Tibial artery (tissue), 4 donors: ENCODE results near the gene TRMT11.
"Not testable (repeated sequence)": the region's sequence is repeated elsewhere in the genome, so short reads cannot be mapped to it uniquely, and the experiment has no call there.

Experiments used
- DNase-seq, 2 donors: peaks; one replicate each; pipeline ENCODE4 v3.0.0-alpha.2; 2019
- H3K27ac ChIP-seq, 2 donors: fragments of 200-600 bp; sonication (generic) in 1 of 2; 1 replicate in 1 of 2; 2 replicates in 1 of 2; pipeline ENCODE4 v1.5.1; 2018 to 2019; ENCODE audit warnings: mild to moderate bottlenecking in 1 of 2
- H3K27me3 ChIP-seq, 2 donors: fragments of 200-600 bp; sonication (generic) in 1 of 2; one replicate each; pipeline versions ENCODE4 v1.5.1 to v1.6.0; 2016 to 2019
- H3K36me3 ChIP-seq, 3 donors: fragments of 200-600 bp; sonication (generic) in 2 of 3; one replicate each; pipeline ENCODE4 v1.5.1; 2016 to 2019; ENCODE audit warnings: mild to moderate bottlenecking in 2 of 3
- H3K4me1 ChIP-seq, 4 donors: fragments of 200-600 bp; sonication (generic) in 2 of 4; 1 replicate in 3 of 4; 2 replicates in 1 of 4; pipeline ENCODE4 v1.5.1; 2016 to 2019
- H3K4me3 ChIP-seq, 2 donors: fragments of 200-600 bp; sonication (generic) in 1 of 2; 1 replicate in 1 of 2; 2 replicates in 1 of 2; pipeline ENCODE4 v1.5.1; 2018 to 2019; ENCODE audit warnings: mild to moderate bottlenecking in 2 of 2
- H3K9me3 ChIP-seq, 3 donors: fragments of 200-600 bp; sonication (generic) in 1 of 3; one replicate each; pipeline ENCODE4 v1.5.1; 2016 to 2019
- CTCF ChIP-seq, 2 experiments: fragments of 200-600 bp in 1 of 2; fragments of 450-650 bp in 1 of 2; IDR thresholded peaks; one replicate each; pipeline ENCODE4 v1.5.1; 2017 to 2019; ENCODE audit warnings: antibody characterized with exemption in 2 of 2, mild to moderate bottlenecking in 1 of 2, moderate library complexity in 1 of 2
- intact Hi-C: fragments of 100-400 bp; cut with DNase I; formaldehyde crosslinking; loops from one replicate; pipeline ENCODE4 v1.15.0; 2023; ENCODE audit warnings: low total_unique reads

The TRMT11 gene

GRCh38 chr6:126056355-126057004 lies 70.1 kb downstream of the TRMT11 start:
- H3K9me3 ChIP-seq = no peaks in the 10 kb centered on the region
- peaks cover 0 to 4% (median 0%) of the 10 kb centered on the region in 4 donors for H3K4me1 ChIP-seq
- no peaks in the 10 kb centered on the region for H3K27me3 ChIP-seq
- H3K4me3 ChIP-seq = no peak overlapping the region
- intact Hi-C loops = no loop called here
- no peak overlapping the region for H3K27ac ChIP-seq
- DNase-seq = no peak
- H3K36me3 ChIP-seq = peaks cover 0 to 18% (median 0%) of the 10 kb centered on the region in 3 donors
- no peak for TF ChIP-seq CTCF (IDR thresholded peaks at IDR 0.05)

- H3K4me1 ChIP-seq, DNase-seq, H3K9me3 ChIP-seq, H3K27ac ChIP-seq, H3K4me3 ChIP-seq, intact Hi-C loops, H3K27me3 ChIP-seq: not testable (repeated sequence)
- peaks cover 0 to 12% (median 3%) of the 10 kb centered on the region in 3 donors for H3K36me3 ChIP-seq
Measured at GRCh38 chr6:126058085-126058484, 71.7 kb downstream of the TRMT11 start.

- Histone ChIP-seq H3K36me3 (peaks cover 0 to 4% (median 3%) of the 10 kb centered on the region in 3 donors), H3K9me3 (no peaks in the 10 kb centered on the region), H3K27ac (no peak overlapping the region), H3K4me3 (no peak overlapping the region), H3K27me3 (no peaks in the 10 kb centered on the region), H3K4me1 (no peaks in the 10 kb centered on the region)
- intact Hi-C loops = no loop called here
- TF ChIP-seq CTCF (IDR thresholded peaks at IDR 0.05) = no peak
- no peak for DNase-seq
Measured at GRCh38 chr6:126060400-126060799, 74.1 kb downstream of the TRMT11 start.

- peaks cover 0 to 4% (median 3%) of the 10 kb centered on the region in 3 donors for H3K36me3 ChIP-seq
- DNase-seq = no peak
- no peaks in the 10 kb centered on the region for H3K4me1 ChIP-seq
- TF ChIP-seq CTCF (IDR thresholded peaks at IDR 0.05) = no peak
- no peak overlapping the region for H3K27ac ChIP-seq
- H3K9me3 ChIP-seq = no peaks in the 10 kb centered on the region
- intact Hi-C loops = no loop called here
- no peak overlapping the region for H3K4me3 ChIP-seq
- no peaks in the 10 kb centered on the region for H3K27me3 ChIP-seq
Measured at GRCh38 chr6:126063512-126064146, 77.3 kb downstream of the TRMT11 start.

GRCh38 chr6:126064257-126064747 lies 78.0 kb downstream of the TRMT11 start:
- Histone ChIP-seq H3K36me3 (peaks cover 0 to 4% (median 3%) of the 10 kb centered on the region in 3 donors), H3K9me3 (no peaks in the 10 kb centered on the region), H3K4me1 (no peaks in the 10 kb centered on the region), H3K4me3 (no peak overlapping the region), H3K27me3 (no peaks in the 10 kb centered on the region), H3K27ac (no peak overlapping the region)
- intact Hi-C loops = no loop called here
- no peak for TF ChIP-seq CTCF (IDR thresholded peaks at IDR 0.05)
- no peak for DNase-seq

- intact Hi-C loops = no loop called here
- no peak for TF ChIP-seq CTCF (IDR thresholded peaks at IDR 0.05)
- no peak overlapping the region for H3K4me3 ChIP-seq
- DNase-seq = no peak
- no peaks in the 10 kb centered on the region for H3K9me3 ChIP-seq
- peaks cover 0 to 3% (median 2%) of the 10 kb centered on the region in 3 donors for H3K36me3 ChIP-seq
- H3K4me1 ChIP-seq = no peaks in the 10 kb centered on the region
- no peaks in the 10 kb centered on the region for H3K27me3 ChIP-seq
- H3K27ac ChIP-seq = no peak overlapping the region
Measured at GRCh38 chr6:126064748-126065401, 78.5 kb downstream of the TRMT11 start.
